Endothelial cell (in vitro differentiated cells): Measurements from ENCODE around the gene CYSLTR2. TPM values are rescaled to one million over a fixed set of nuclear protein-coding genes. Genes with fewer than 3 reads are reported as not detected.

Source experiments
- DNase-seq: peaks from one replicate; pipeline ENCODE4 v3.0.0; 2021; ENCODE audit warnings: low spot score
- H3K27ac Mint-ChIP-seq: one replicate; pipeline ENCODE4 v1.8.0; 2021; ENCODE audit warnings: mixed read lengths, inconsistent platforms; ENCODE audit not compliant: unreplicated experiment
- H3K27me3 Mint-ChIP-seq: one replicate; pipeline ENCODE4 v1.8.0; 2021; ENCODE audit warnings: mild to moderate bottlenecking, moderate library complexity, mixed read lengths, inconsistent platforms; ENCODE audit not compliant: unreplicated experiment
- H3K36me3 Mint-ChIP-seq: one replicate; pipeline ENCODE4 v1.8.0; 2021; ENCODE audit warnings: mild to moderate bottlenecking, low read depth, mixed read lengths, inconsistent platforms; ENCODE audit not compliant: unreplicated experiment
- H3K4me1 Mint-ChIP-seq: one replicate; pipeline ENCODE4 v1.8.0; 2021; ENCODE audit warnings: mild to moderate bottlenecking, mixed read lengths, inconsistent platforms; ENCODE audit not compliant: unreplicated experiment
- H3K4me3 Mint-ChIP-seq: one replicate; pipeline ENCODE4 v1.8.0; 2021; ENCODE audit warnings: mild to moderate bottlenecking, mixed read lengths, inconsistent platforms; ENCODE audit not compliant: unreplicated experiment
- H3K9me3 Mint-ChIP-seq: one replicate; pipeline ENCODE4 v1.8.0; 2021; ENCODE audit warnings: mixed read lengths, inconsistent platforms; ENCODE audit not compliant: unreplicated experiment
- CTCF ChIP-seq: fragments of 200-600 bp; sonication (generic); IDR thresholded peaks from one replicate; pipeline ENCODE4 v1.5.0; 2021; ENCODE audit warnings: antibody characterized with exemption; ENCODE audit not compliant: unreplicated experiment
- total RNA-seq: library from RNA; stranded (reverse); fragmentation: NEBNext Ultra II Directional; extraction: Animal tissue kit (Norgen Biotek cat#: 25700); gene quantifications from one replicate; pipeline ENCODE4 v1.2.1, GENCODE V29; 2021; ENCODE audit not compliant: unreplicated experiment

The CYSLTR2 gene
- total RNA-seq, 1 donor from 2014 or later: not detected

GRCh38 chr13:48624858-48625257 is 28.9 kb upstream of the CYSLTR2 start:
- H3K27ac Mint-ChIP-seq: peak overlapping the region; percentile 94
- no peak for TF ChIP-seq CTCF
- H3K4me1 Mint-ChIP-seq: peaks cover 34% of the 10 kb centered on the region
- no peak overlapping the region for H3K4me3 Mint-ChIP-seq
- H3K9me3 Mint-ChIP-seq: no peaks in the 10 kb centered on the region
- DNase-seq: no peak
- peaks cover 3% of the 10 kb centered on the region for H3K27me3 Mint-ChIP-seq
- H3K36me3 Mint-ChIP-seq: peaks cover 17% of the 10 kb centered on the region

- H3K36me3 Mint-ChIP-seq: peaks cover 13% of the 10 kb centered on the region
- no peak for TF ChIP-seq CTCF
- no peak for DNase-seq
- H3K4me1 Mint-ChIP-seq: peaks cover 34% of the 10 kb centered on the region
- H3K4me3 Mint-ChIP-seq: no peak overlapping the region
- H3K9me3 Mint-ChIP-seq: no peaks in the 10 kb centered on the region
- H3K27me3 Mint-ChIP-seq: peaks cover 5% of the 10 kb centered on the region
- peak overlapping the region; percentile 94 for H3K27ac Mint-ChIP-seq
Measured at GRCh38 chr13:48625413-48626076, 28.2 kb upstream of the CYSLTR2 start.

GRCh38 chr13:48626077-48626449 is 27.7 kb upstream of the CYSLTR2 start:
- no peak overlapping the region for H3K4me3 Mint-ChIP-seq
- DNase-seq: no peak
- peaks cover 13% of the 10 kb centered on the region for H3K36me3 Mint-ChIP-seq

GRCh38 chr13:48626726-48627451 is 26.8 kb upstream of the CYSLTR2 start:
- H3K27me3 Mint-ChIP-seq: peaks cover 5% of the 10 kb centered on the region
- H3K4me1 Mint-ChIP-seq: peaks cover 37% of the 10 kb centered on the region
- peak overlapping the region; percentile 80 for H3K27ac Mint-ChIP-seq
- H3K4me3 Mint-ChIP-seq: no peak overlapping the region
- no peak for DNase-seq
- peaks cover 4% of the 10 kb centered on the region for H3K36me3 Mint-ChIP-seq
- H3K9me3 Mint-ChIP-seq: no peaks in the 10 kb centered on the region
- no peak for TF ChIP-seq CTCF

More at GRCh38 chr13:48626077-48626449, 27.7 kb upstream of the CYSLTR2 start:
- Mint-ChIP-seq H3K4me1 (peaks cover 35% of the 10 kb centered on the region), H3K9me3 (no peaks in the 10 kb centered on the region), H3K27me3 (peaks cover 5% of the 10 kb centered on the region), H3K27ac (peak overlapping the region; percentile 94)
- TF ChIP-seq CTCF: no peak

- Mint-ChIP-seq H3K36me3 (no peaks in the 10 kb centered on the region), H3K27ac (no peak overlapping the region), H3K4me1 (peaks cover 33% of the 10 kb centered on the region), H3K4me3 (no peak overlapping the region), H3K9me3 (no peaks in the 10 kb centered on the region), H3K27me3 (peaks cover 5% of the 10 kb centered on the region)
- TF ChIP-seq CTCF: no peak
- no peak for DNase-seq
Measured at GRCh38 chr13:48629277-48629676, 24.5 kb upstream of the CYSLTR2 start.
